TTC549 (cell line): ENCODE data around the gene TSEN15.

Experiments used
- FAIRE-seq: peaks from 2 replicates; lab custom pipeline; 2012; peaks lifted over from hg19 to GRCh38; lab: Jason Lieb, UNC

The TSEN15 gene

GRCh38 chr1:184101571-184101970 is 50.0 kb downstream of the TSEN15 start:
- FAIRE-seq = no peak

- FAIRE-seq = no peak
Observed at GRCh38 chr1:184110272-184111204, 59.0 kb downstream of the TSEN15 start.

GRCh38 chr1:184112176-184112948 is 60.8 kb downstream of the TSEN15 start:
- no peak for FAIRE-seq

- no peak for FAIRE-seq
Observed at GRCh38 chr1:184113251-184113650, 61.7 kb downstream of the TSEN15 start.

GRCh38 chr1:184114818-184115398 is 63.4 kb downstream of the TSEN15 start:
- FAIRE-seq = no peak

- no peak for FAIRE-seq
Observed at GRCh38 chr1:184116287-184116686, 64.8 kb downstream of the TSEN15 start.

- no peak for FAIRE-seq
Observed at GRCh38 chr1:184118046-184118445, 66.5 kb downstream of the TSEN15 start.
